GM12874 (cell line): Measurements from ENCODE around the gene MAGI2.

Experiments
- TF ChIP-seq, protein P1 (sequence below): IDR thresholded peaks from 2 replicates; pipeline ENCODE4 v1.5.1; 2011; ENCODE audit warnings: low read depth, mild to moderate bottlenecking, control low read depth, low read length, moderate library complexity; ENCODE audit not compliant: insufficient read depth

The MAGI2 gene

DNA sequence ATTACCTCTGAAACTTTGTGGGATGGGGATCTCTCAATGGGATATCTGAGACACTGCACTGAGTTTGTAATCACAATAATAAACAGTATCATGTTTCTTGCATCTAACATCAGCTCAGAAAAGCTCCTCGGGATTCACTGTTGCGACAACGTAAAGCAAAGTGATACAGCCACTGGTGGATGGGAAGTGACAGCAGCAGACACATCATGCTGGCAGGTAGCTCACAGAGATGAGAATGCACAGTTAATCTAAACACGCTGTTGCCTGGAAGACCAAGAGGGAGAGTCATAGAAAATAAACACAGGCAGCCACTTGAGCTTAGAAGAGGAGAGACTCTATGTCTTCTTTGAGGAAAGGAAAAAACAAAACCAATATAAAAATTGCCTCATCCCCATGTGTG is 513.8 kb downstream of the MAGI2 start:
- TF ChIP-seq, protein P1, sequence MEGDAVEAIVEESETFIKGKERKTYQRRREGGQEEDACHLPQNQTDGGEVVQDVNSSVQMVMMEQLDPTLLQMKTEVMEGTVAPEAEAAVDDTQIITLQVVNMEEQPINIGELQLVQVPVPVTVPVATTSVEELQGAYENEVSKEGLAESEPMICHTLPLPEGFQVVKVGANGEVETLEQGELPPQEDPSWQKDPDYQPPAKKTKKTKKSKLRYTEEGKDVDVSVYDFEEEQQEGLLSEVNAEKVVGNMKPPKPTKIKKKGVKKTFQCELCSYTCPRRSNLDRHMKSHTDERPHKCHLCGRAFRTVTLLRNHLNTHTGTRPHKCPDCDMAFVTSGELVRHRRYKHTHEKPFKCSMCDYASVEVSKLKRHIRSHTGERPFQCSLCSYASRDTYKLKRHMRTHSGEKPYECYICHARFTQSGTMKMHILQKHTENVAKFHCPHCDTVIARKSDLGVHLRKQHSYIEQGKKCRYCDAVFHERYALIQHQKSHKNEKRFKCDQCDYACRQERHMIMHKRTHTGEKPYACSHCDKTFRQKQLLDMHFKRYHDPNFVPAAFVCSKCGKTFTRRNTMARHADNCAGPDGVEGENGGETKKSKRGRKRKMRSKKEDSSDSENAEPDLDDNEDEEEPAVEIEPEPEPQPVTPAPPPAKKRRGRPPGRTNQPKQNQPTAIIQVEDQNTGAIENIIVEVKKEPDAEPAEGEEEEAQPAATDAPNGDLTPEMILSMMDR, result no peak

DNA sequence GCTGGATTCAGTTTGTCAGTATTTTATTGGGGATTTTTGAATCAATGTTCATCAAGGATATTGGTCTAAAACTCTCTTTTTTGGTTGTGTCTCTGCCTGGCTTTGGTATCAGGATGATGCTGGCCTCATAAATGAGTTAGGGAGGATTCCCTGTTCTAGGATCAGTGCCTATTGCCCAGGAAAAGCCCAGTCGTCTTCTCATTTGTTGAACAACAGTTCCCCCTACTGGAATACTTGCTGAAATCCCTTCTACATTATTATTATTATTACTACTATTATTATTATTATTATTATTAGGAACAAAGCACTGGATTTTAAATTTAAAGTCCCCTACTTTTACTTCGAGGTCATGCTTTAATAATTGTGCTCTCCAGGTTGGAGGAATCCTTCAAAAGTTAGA is 528.9 kb downstream of the MAGI2 start:
- TF ChIP-seq, protein P1, result no peak

DNA sequence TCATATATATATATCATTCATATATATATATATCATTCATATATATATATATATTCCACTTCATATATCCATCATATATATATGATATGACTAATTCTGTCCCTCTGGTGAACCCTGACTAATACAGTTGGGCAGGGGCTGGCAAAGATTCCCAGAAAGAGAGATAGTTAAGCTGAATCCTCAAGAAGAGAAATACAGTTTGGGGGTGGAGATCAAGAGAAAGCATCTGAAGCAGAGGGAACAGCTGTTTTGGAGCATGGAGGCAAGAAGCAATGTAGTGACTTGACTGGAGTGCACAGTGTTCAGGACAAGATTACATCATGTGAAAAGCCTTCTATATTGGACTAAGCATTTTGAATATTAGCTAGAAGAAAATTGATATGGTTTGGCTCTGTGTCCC is 540.7 kb downstream of the MAGI2 start:
- TF ChIP-seq, protein P1, result no peak

DNA sequence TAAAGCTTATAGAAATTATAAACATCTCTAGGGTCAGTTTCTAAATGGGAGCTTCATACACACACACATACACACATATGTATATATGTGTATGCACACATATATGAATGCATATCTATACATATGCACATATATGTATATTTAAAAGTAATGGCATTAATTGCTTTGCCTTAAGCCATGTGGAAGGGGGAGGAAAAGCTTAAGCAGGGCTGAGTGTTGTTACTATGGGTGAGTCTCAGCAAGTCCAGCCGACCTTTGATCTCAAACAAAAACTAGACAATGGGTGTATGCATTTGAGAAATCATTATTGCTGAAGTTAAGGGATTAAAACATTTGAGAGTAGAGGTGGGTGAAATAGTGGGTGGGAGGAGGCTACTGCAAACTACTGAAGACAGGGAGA is 546.7 kb downstream of the MAGI2 start:
- TF ChIP-seq, protein P1, result no peak

DNA sequence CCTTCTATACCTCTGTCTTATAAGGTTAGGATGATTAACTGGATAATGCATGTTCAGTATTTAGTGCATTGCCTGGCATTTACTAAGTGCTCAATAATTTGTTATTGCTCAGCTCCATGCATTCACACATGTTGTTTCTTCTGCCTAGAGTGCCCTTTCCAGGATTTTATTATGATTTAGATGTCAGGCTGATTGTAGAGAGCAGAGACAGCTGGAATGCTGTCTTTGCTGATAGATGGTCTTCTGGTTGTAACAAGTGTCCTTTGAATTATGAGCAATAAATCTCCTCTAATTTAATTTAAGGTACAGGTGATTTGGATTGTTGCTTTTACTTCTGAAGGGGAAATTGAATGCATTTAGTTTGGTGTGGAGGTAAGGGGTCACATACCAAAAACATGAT is 548.0 kb downstream of the MAGI2 start:
- TF ChIP-seq, protein P1, result no peak

DNA sequence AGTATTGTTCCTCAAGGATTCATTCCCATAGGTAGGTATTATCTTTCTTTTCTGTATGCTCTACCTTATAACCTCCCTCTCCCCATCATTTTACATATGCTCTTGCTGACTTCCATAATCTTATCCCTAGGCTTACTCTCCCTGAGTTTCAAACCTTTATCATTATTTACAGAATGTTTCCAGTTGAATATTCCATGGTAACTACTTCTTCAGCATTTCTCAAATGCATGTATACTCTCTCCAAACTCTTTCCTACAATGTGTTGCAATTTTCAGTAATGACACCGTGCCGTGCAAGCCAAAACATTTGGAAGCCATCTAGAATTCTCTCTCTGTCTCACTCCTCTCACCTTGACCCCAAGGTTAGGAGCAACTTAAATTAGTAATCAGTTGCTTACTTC is 548.5 kb downstream of the MAGI2 start:
- TF ChIP-seq, protein P1, result no peak

DNA sequence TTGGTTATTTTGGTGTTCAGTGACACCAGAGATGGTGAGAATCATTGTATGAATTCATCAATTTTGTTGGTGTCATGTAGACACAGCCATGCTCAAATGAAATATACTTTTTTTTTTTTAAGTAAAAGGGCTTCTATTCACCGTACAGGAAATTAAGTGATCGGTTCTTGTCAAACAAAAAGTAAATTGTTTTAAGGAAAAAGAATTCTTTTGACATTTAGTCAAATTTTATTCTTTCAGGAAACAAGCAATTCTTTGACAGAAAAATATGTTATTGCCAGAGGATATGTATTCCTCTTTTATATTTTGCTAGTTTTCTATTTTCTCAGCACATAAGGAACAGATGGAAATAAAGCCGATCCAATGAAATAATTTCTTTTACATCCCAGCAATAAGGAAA is 551.9 kb downstream of the MAGI2 start:
- TF ChIP-seq, protein P1, result no peak

DNA sequence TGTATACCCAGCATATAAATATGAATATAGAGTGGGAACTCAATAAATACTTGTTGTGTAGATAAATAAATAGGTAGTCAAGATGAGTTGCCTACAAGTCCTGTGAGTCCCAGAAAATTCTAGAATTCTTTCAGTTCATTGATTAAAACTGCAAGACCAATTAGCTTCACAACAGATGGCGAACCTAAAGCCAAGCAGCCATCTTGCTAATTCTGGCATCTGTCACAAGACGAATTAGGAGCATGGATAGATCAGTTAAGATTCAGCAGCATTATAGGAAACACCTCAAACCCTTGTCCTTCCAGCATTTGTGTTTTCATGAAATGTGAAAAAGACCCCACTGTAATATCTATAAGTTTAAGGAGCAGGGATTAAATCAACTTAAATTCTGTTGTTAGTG is 552.7 kb downstream of the MAGI2 start:
- TF ChIP-seq, protein P1, result no peak
